Measurements from ENCODE around the gene CLCN3. TPM values are rescaled to one million over a fixed set of nuclear protein-coding genes. Genes with fewer than 3 reads are reported as not detected.

Gene CLCN3
- total and polyA plus RNA-seq, 2 of the 4 experiments (the other 2 are of a cell fraction) = 13.0 to 22.8 TPM

DNA sequence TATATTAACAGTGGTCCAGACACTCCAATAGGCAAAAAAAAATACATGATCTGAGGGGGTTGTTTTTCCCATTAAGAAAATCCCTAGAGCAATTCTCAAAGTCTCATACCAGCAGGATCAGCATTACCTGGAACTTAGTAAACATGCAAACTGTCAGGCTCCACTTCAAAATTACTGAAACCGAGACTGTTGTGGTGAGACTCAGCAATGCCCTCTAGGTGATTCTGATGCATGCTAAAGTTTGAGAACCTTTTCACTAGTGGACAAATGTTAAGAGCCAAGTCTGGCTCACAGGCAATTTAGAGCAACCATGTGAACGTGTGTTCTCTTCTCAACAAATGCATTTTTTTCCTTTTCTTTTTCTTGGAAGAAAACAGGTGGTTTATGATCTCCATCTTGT, 38.2 kb upstream of the CLCN3 start:
- in situ Hi-C loops (cut with MboI; ENCODE audit: low sequenced_read_pairs) (no loop called here), intact Hi-C loops (cut with micrococcal nuclease) (no loop called here), dilution Hi-C loops (cut with HindIII; ENCODE audit: low sequenced_read_pairs, unreplicated experiment) (no loop called here)
- H4K20me1 ChIP-seq (ENCODE audit: insufficient read depth, low read length) = no peaks in the 10 kb centered on the region
- CTCF ChIA-PET = no interaction called here
- H2AFZ ChIP-seq (replicated peaks; ENCODE audit: low read length, poor library complexity) = no peak overlapping the region
- H3K4me1 ChIP-seq (ENCODE audit: control insufficient read depth, insufficient read depth, low read length) = peaks cover 1% of the 10 kb centered on the region; the same call in 1 of the 2 replicates
- no peak overlapping the region for H2BK15ac ChIP-seq (ENCODE audit: low read depth, low read length)
- no CpG with 5 or more reads among the region's 2 CpGs for WGBS, 2 experiments (ENCODE audit: extremely low coverage in 2 of 2, insufficient read length in 1 of 2)
- POLR2A ChIA-PET (ENCODE audit: unreplicated experiment) = no interaction called here
- H4K5ac ChIP-seq (ENCODE audit: low read depth, low read length) = no peak overlapping the region
- no TSS peak for BruUV-seq (replicated peaks)
- H3K14ac ChIP-seq (replicated peaks; ENCODE audit: low read depth, low read length) = no peak overlapping the region
- TF ChIP-seq, protein P1, sequence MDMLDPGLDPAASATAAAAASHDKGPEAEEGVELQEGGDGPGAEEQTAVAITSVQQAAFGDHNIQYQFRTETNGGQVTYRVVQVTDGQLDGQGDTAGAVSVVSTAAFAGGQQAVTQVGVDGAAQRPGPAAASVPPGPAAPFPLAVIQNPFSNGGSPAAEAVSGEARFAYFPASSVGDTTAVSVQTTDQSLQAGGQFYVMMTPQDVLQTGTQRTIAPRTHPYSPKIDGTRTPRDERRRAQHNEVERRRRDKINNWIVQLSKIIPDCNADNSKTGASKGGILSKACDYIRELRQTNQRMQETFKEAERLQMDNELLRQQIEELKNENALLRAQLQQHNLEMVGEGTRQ (IDR thresholded peaks at IDR 0.05; ENCODE audit: low read depth, low read length) = no peak
- TF ChIP-seq RAD21 (IDR thresholded peaks at IDR 0.05; ENCODE audit: low read length) (no peak), MAZ (IDR thresholded peaks at IDR 0.05; ENCODE audit: borderline replicate concordance, low read depth, low read length) (no peak)
- no peak overlapping the region for H3K18ac ChIP-seq (ENCODE audit: low read depth, low read length)
- H4K91ac ChIP-seq (ENCODE audit: insufficient read depth, low read depth, low read length) = no peak overlapping the region
- no peak overlapping the region for H4K8ac ChIP-seq (ENCODE audit: low read depth in 2 of 2, low read length in 2 of 2)
- H3K9me1 ChIP-seq (ENCODE audit: insufficient read depth, low read length) = peaks cover 3% of the 10 kb centered on the region; the same call in 1 of the 2 replicates
- no peaks in the 10 kb centered on the region for H3K27me3 ChIP-seq (ENCODE audit: control insufficient read depth, insufficient read depth, low read length)
- no peak overlapping the region for H3K9ac ChIP-seq (ENCODE audit: low read depth, low read length)
- no peak overlapping the region for H3K23ac ChIP-seq (ENCODE audit: low read depth, low read length)
- no peaks in the 10 kb centered on the region for H3K79me1 ChIP-seq (ENCODE audit: low read depth in 1 of 2, low read length in 2 of 2)
- H3K36me3 ChIP-seq (ENCODE audit: control insufficient read depth, insufficient read depth, low read length) = 0 out of 2 replicates have a peak, but pooled peaks cover 2% of the 10 kb centered on the region
- no peak overlapping the region for H3K4me2 ChIP-seq (ENCODE audit: low read depth, low read length)
- H2AK9ac ChIP-seq (replicated peaks; ENCODE audit: low read depth, low read length, poor library complexity) = no peak overlapping the region
- no peak overlapping the region for H3K4ac ChIP-seq (ENCODE audit: low read depth, low read length)
- no peak overlapping the region for H3K27ac ChIP-seq (ENCODE audit: insufficient read depth, low read length)
- no peak overlapping the region for H2AK5ac ChIP-seq (ENCODE audit: low read depth, low read length)
- no peak overlapping the region for H2BK5ac ChIP-seq (ENCODE audit: low read depth, low read length, poor library complexity, severe bottlenecking)
- ATAC-seq (ENCODE audit: low read depth) (no peak), DNase-seq (no peak)
- H3K9me3 ChIP-seq (ENCODE audit: control insufficient read depth, insufficient read depth, low read length) = no peaks in the 10 kb centered on the region
- no peak overlapping the region for H3K4me3 ChIP-seq (ENCODE audit: insufficient read depth, low read depth, low read length)
- no peak overlapping the region for H2BK120ac ChIP-seq (ENCODE audit: low read depth, low read length)
- no peak overlapping the region for H3K56ac ChIP-seq (ENCODE audit: extremely low read depth, insufficient read depth, low read length)
- no peak overlapping the region for H2BK20ac ChIP-seq (ENCODE audit: low read depth, low read length)
